Peyer's patch (tissue), 4 donors: Measurements from ENCODE around the gene STK39. TPM values are rescaled to one million over a fixed set of nuclear protein-coding genes. Genes with fewer than 3 reads are reported as not detected.

Experiments
- DNase-seq, 3 donors: peaks; one replicate each; pipeline ENCODE4 v3.0.0-alpha.2; 2017 to 2019
- H3K27ac ChIP-seq, 4 donors: fragments of 200-600 bp; sonication (generic); one replicate each; pipeline ENCODE4 v1.5.1; 2016 to 2019
- H3K27me3 ChIP-seq, 2 donors: fragments of 200-600 bp; sonication (generic); one replicate each; pipeline ENCODE4 v1.5.1; 2019
- H3K36me3 ChIP-seq, 3 donors: fragments of 200-600 bp; sonication (generic); one replicate each; pipeline ENCODE4 v1.5.1; 2016 to 2019
- H3K4me1 ChIP-seq, 4 donors: fragments of 200-600 bp; sonication (generic); one replicate each; pipeline ENCODE4 v1.5.1; 2016 to 2019
- H3K4me3 ChIP-seq, 4 donors: fragments of 200-600 bp; sonication (generic); 1 replicate in 3 of 4; 2 replicates in 1 of 4; pipeline ENCODE4 v1.5.1; 2016 to 2019; ENCODE audit warnings: mild to moderate bottlenecking in 1 of 4
- H3K9me3 ChIP-seq, 4 donors: fragments of 200-600 bp; sonication (generic); one replicate each; pipeline ENCODE4 v1.5.1; 2016 to 2019; ENCODE audit warnings: mild to moderate bottlenecking in 1 of 4
- POLR2A ChIP-seq, 2 donors: fragments of 450-650 bp; IDR thresholded peaks; one replicate each; pipeline ENCODE4 v1.5.1; 2017; ENCODE audit warnings: antibody characterized with exemption in 2 of 2, mild to moderate bottlenecking in 2 of 2, moderate library complexity in 2 of 2
- total RNA-seq, 4 donors: library from RNA; depleted of rRNA; stranded (reverse); fragments of >200 nt; gene quantifications; one replicate each; pipeline ENCODE4 v1.1.0, GENCODE V29; 2016
- TF ChIP-seq, protein P1 (sequence below), 6 experiments: fragments of 450-650 bp in 4 of 6; fragments of 200-600 bp in 2 of 6; sonication (generic) in 1 of 6; IDR thresholded peaks; one replicate each; pipeline ENCODE4 v1.5.1; 2017 to 2019; ENCODE audit warnings: antibody characterized with exemption in 6 of 6, mild to moderate bottlenecking in 3 of 6, moderate library complexity in 1 of 6

STK39 gene
- total RNA-seq, 4 donors from 2014 or later: 39.6 to 55.9 (median 51.0) TPM

DNA sequence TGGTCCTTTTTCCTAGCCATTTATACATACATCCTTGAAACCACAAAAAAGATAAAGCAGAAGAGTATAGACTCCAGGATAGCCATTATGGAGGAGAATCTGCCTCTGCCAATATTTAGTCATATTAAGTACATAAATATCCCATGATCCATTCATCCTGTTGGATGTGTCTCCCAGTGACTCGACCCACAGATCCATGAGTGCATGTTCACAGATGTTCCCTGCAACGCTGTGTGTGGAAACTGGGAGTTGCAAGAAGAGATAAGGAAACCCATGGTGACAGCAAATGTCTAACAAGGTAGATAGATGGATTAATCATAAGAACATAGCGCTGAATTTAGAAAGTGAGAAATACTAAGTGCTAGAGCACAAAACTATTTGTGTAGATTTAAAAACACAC lies 34.5 kb downstream of the STK39 start:
- H3K36me3 ChIP-seq: no peaks in the 10 kb centered on the region
- no peak for DNase-seq
- no peak overlapping the region for H3K4me3 ChIP-seq
- no peaks in the 10 kb centered on the region for H3K27me3 ChIP-seq
- peaks cover 0 to 47% (median 6%) of the 10 kb centered on the region in 4 donors for H3K4me1 ChIP-seq
- TF ChIP-seq, protein P1, sequence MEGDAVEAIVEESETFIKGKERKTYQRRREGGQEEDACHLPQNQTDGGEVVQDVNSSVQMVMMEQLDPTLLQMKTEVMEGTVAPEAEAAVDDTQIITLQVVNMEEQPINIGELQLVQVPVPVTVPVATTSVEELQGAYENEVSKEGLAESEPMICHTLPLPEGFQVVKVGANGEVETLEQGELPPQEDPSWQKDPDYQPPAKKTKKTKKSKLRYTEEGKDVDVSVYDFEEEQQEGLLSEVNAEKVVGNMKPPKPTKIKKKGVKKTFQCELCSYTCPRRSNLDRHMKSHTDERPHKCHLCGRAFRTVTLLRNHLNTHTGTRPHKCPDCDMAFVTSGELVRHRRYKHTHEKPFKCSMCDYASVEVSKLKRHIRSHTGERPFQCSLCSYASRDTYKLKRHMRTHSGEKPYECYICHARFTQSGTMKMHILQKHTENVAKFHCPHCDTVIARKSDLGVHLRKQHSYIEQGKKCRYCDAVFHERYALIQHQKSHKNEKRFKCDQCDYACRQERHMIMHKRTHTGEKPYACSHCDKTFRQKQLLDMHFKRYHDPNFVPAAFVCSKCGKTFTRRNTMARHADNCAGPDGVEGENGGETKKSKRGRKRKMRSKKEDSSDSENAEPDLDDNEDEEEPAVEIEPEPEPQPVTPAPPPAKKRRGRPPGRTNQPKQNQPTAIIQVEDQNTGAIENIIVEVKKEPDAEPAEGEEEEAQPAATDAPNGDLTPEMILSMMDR (IDR thresholded peaks at IDR 0.05): no peak
- no peak for TF ChIP-seq POLR2A (IDR thresholded peaks at IDR 0.05)
- no peak overlapping the region for H3K27ac ChIP-seq
- no peaks in the 10 kb centered on the region for H3K9me3 ChIP-seq

DNA sequence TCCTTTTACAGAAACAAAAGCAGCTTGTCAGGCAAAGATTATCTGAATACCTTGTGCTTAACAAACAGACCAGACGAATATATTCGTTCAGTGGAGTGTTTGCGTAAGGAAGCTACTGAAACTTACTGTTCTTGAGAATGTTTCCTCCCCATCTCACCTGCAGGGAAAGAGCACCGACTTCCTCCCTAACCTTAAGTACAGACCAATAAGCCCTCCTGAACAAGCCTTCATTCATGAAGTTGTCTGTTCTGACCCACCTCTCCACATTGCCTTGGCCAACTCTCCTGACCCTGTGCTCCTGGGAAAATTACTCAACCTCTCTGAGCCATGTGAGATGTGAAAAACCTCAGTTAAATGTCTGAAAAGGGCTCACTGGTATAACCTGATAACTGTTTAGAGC lies 35.2 kb downstream of the STK39 start:
- no peaks in the 10 kb centered on the region for H3K27me3 ChIP-seq
- no peaks in the 10 kb centered on the region for H3K36me3 ChIP-seq
- H3K4me1 ChIP-seq: peaks cover 0 to 44% (median 6%) of the 10 kb centered on the region in 4 donors
- TF ChIP-seq, protein P1 (IDR thresholded peaks at IDR 0.05): no peak
- TF ChIP-seq POLR2A (IDR thresholded peaks at IDR 0.05): no peak
- no peak overlapping the region for H3K4me3 ChIP-seq
- peak overlapping the region in 3 of 4 donors; percentile 25 to 84 (median 55) for H3K27ac ChIP-seq
- no peak for DNase-seq
- H3K9me3 ChIP-seq: no peaks in the 10 kb centered on the region

DNA sequence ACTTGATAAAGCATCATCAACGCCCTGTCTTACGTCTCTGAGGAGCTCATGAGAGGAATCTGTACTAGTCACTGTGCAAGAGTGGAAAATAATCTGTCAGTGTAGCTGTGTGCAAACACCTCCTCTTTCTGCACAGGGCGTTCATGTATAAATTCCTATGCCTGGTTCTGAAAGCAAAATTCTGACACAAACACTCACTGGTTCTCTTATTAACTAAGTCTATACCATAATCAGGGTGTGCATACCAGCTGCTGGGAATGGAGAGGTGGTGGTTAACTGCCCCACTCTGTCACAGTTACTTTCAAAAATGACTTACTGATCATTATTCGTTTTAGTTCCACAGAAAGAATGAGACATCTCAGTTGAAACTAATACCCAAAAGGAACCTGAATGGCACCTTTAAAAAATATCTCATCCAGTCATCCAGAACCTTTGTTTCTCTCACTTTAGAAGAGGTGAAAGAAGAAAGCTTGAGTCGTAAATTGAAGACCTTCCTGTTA lies 35.7 kb downstream of the STK39 start:
- H3K36me3 ChIP-seq: no peaks in the 10 kb centered on the region
- no peak for DNase-seq
- H3K4me1 ChIP-seq: peaks cover 0 to 40% (median 5%) of the 10 kb centered on the region in 4 donors
- H3K9me3 ChIP-seq: no peaks in the 10 kb centered on the region
- TF ChIP-seq, protein P1 (IDR thresholded peaks at IDR 0.05): no peak
- TF ChIP-seq POLR2A (IDR thresholded peaks at IDR 0.05): no peak
- no peaks in the 10 kb centered on the region for H3K27me3 ChIP-seq
- H3K27ac ChIP-seq: peak overlapping the region in 3 of 4 donors; percentile 25 to 84 (median 55)
- H3K4me3 ChIP-seq: no peak overlapping the region

DNA sequence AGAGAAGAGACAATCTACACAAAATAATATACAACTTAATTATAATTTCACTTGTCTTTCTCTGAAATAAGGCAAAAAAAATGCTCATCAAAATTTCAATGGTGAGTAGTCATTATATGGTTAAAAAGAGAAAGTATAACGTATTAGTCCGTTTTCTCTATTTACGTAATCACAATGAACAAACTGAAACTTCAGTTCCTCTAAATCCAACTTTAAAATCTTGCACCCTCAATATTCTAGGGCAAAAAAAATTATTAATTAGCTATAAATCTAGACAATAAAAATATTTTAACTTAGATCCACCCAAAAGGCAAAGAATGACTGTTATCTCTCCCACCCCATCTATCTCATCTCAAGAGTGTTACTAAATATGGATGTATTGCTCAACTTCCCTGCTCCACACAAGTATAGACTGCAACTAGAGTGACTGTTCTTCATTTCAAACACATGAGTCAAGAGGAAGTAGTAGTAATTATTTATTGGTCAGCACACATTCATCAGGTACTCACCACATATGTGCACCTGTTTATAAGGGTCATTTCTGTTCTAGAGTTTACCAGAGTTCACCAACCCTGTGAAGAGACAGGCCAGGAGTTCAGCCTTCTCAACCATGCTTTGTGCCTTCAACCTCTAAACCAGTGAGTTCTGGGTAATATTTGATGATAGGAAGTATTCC lies 36.4 kb downstream of the STK39 start:
- peak overlapping the region in 3 of 4 donors; percentile 25 to 84 (median 55) for H3K27ac ChIP-seq
- TF ChIP-seq, protein P1 (IDR thresholded peaks at IDR 0.05): no peak
- TF ChIP-seq POLR2A (IDR thresholded peaks at IDR 0.05): no peak
- H3K36me3 ChIP-seq: no peaks in the 10 kb centered on the region
- H3K4me3 ChIP-seq: peak overlapping the region in 2 of 4 donors; percentile 6 to 7
- no peaks in the 10 kb centered on the region for H3K27me3 ChIP-seq
- H3K4me1 ChIP-seq: peaks cover 0 to 35% (median 5%) of the 10 kb centered on the region in 4 donors
- DNase-seq: no peak
- no peaks in the 10 kb centered on the region for H3K9me3 ChIP-seq

DNA sequence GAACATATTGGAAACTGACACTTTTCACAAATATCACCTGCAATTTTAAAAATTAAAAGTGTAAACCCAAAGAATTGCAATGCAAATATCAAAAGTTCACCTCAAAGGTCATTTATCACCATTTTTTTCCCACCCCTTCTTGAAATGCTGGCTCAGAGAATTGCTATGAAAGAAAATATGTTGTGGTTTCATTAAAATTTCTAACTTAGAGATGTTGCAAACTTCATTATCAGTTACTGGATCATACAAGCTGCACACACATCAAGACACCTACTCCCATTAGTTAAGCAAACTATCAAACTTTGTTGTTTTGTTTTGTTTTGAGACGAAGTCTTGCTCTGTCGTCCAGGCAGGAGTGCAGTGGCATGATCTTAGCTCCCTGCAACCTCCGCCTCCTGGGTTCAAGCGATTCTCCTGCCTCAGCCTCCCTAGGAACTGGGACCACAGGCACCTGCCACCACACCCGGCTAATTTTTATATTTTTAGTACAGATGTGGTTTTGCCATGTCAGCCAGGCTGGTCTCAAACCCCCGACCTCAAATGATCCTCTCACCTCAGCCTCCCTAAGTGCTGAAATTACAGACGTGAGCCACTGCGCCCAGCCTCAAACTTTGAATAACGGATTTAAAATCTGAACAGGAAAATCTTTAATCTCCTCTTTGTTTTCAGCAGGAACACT lies 37.0 kb downstream of the STK39 start:
- Histone ChIP-seq H3K27me3 (no peaks in the 10 kb centered on the region), H3K27ac (peak overlapping the region in 3 of 4 donors; percentile 2 to 84 (median 55)), H3K36me3 (no peaks in the 10 kb centered on the region), H3K4me3 (peak overlapping the region in 2 of 4 donors; percentile 6 to 7), H3K9me3 (no peaks in the 10 kb centered on the region), H3K4me1 (peaks cover 0 to 28% (median 5%) of the 10 kb centered on the region in 4 donors)
- DNase-seq: no peak
- TF ChIP-seq, protein P1 (IDR thresholded peaks at IDR 0.05): no peak
- TF ChIP-seq POLR2A (IDR thresholded peaks at IDR 0.05): no peak
